ENCODE measurements around the gene MPZL2. TPM values are rescaled to one million over a fixed set of nuclear protein-coding genes. Genes with fewer than 3 reads are reported as not detected.

The MPZL2 gene
- total RNA-seq, 1 experiment from 2014 or later = 1.8 TPM

GRCh38 chr11:118214210-118214914 lies 49.7 kb downstream of the MPZL2 start:
- Histone ChIP-seq H3K4me1 (ENCODE audit: control insufficient read depth, insufficient read depth, low read length) (no peaks in the 10 kb centered on the region), H3K36me3 (ENCODE audit: control insufficient read depth, insufficient read depth, low read length) (no peaks in the 10 kb centered on the region), H3K27me3 (ENCODE audit: control insufficient read depth, insufficient read depth, low read length) (peaks cover 30% of the 10 kb centered on the region), H3K4me3 (ENCODE audit: low read depth in 2 of 2, low read length in 2 of 2) (no peak overlapping the region), H3K9me3 (ENCODE audit: control insufficient read depth, insufficient read depth, low read depth, low read length) (no peaks in the 10 kb centered on the region), H3K27ac (ENCODE audit: low read length) (no peak overlapping the region)
- ChIA-PET POLR2A (no interaction called here), CTCF (no interaction called here)
- DNase-seq (ENCODE audit: low read depth, low spot score) = no peak
- ATAC-seq = no peak
- TF ChIP-seq TCF7L2 (IDR thresholded peaks at IDR 0.05; ENCODE audit: low read depth, low read length) (no peak), SIN3A (IDR thresholded peaks at IDR 0.05; ENCODE audit: borderline replicate concordance, insufficient read depth, low read depth, low read length) (no peak), POLR2AphosphoS5 (IDR thresholded peaks at IDR 0.05; ENCODE audit: low read depth, low read length) (no peak)
- TF ChIP-seq, protein P1, sequence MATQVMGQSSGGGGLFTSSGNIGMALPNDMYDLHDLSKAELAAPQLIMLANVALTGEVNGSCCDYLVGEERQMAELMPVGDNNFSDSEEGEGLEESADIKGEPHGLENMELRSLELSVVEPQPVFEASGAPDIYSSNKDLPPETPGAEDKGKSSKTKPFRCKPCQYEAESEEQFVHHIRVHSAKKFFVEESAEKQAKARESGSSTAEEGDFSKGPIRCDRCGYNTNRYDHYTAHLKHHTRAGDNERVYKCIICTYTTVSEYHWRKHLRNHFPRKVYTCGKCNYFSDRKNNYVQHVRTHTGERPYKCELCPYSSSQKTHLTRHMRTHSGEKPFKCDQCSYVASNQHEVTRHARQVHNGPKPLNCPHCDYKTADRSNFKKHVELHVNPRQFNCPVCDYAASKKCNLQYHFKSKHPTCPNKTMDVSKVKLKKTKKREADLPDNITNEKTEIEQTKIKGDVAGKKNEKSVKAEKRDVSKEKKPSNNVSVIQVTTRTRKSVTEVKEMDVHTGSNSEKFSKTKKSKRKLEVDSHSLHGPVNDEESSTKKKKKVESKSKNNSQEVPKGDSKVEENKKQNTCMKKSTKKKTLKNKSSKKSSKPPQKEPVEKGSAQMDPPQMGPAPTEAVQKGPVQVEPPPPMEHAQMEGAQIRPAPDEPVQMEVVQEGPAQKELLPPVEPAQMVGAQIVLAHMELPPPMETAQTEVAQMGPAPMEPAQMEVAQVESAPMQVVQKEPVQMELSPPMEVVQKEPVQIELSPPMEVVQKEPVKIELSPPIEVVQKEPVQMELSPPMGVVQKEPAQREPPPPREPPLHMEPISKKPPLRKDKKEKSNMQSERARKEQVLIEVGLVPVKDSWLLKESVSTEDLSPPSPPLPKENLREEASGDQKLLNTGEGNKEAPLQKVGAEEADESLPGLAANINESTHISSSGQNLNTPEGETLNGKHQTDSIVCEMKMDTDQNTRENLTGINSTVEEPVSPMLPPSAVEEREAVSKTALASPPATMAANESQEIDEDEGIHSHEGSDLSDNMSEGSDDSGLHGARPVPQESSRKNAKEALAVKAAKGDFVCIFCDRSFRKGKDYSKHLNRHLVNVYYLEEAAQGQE (IDR thresholded peaks at IDR 0.05; ENCODE audit: insufficient read depth in 1 of 2, low read depth in 2 of 2, low read length in 1 of 2) = no peak
- TF ChIP-seq, protein P2, sequence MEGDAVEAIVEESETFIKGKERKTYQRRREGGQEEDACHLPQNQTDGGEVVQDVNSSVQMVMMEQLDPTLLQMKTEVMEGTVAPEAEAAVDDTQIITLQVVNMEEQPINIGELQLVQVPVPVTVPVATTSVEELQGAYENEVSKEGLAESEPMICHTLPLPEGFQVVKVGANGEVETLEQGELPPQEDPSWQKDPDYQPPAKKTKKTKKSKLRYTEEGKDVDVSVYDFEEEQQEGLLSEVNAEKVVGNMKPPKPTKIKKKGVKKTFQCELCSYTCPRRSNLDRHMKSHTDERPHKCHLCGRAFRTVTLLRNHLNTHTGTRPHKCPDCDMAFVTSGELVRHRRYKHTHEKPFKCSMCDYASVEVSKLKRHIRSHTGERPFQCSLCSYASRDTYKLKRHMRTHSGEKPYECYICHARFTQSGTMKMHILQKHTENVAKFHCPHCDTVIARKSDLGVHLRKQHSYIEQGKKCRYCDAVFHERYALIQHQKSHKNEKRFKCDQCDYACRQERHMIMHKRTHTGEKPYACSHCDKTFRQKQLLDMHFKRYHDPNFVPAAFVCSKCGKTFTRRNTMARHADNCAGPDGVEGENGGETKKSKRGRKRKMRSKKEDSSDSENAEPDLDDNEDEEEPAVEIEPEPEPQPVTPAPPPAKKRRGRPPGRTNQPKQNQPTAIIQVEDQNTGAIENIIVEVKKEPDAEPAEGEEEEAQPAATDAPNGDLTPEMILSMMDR (IDR thresholded peaks at IDR 0.05) = no peak
- intact Hi-C loops (cut with micrococcal nuclease; ENCODE audit: unreplicated experiment) (no loop called here), in situ Hi-C loops (cut with HindIII; ENCODE audit: low pct_unique_long_range_greater_than_20kb, low sequenced_read_pairs) (no loop called here)
- BruUV-seq (replicated peaks) = no TSS peak

DNA sequence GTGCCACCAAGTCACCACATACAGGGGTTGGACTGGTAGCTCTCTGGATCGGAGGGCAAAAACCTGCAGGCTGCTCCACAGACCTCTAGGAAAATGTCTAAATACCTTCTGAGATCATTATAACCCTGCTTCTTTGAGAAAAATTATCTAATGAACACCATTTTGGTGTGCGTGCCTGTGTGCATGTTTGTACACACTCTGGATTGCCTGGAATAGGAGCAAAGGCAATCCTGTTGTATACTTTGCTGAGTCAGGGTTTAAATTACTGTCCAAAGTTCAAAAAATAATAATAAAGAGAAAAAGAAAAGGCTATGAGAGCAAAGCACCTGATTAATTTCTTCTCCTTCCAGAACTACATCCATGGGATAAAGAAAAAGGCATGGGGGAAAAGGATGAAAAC lies 50.3 kb downstream of the MPZL2 start:
- Histone ChIP-seq H3K36me3 (ENCODE audit: control insufficient read depth, insufficient read depth, low read length) (no peaks in the 10 kb centered on the region), H3K4me1 (ENCODE audit: control insufficient read depth, insufficient read depth, low read length) (no peaks in the 10 kb centered on the region), H3K27me3 (ENCODE audit: control insufficient read depth, insufficient read depth, low read length) (peaks cover 36% of the 10 kb centered on the region), H3K9me3 (ENCODE audit: control insufficient read depth, insufficient read depth, low read depth, low read length) (no peaks in the 10 kb centered on the region), H3K4me3 (ENCODE audit: low read depth in 2 of 2, low read length in 2 of 2) (no peak overlapping the region), H3K27ac (ENCODE audit: low read length) (no peak overlapping the region)
- ChIA-PET POLR2A (no interaction called here), CTCF (no interaction called here)
- no peak for ATAC-seq
- no peak for TF ChIP-seq POLR2AphosphoS5 (IDR thresholded peaks at IDR 0.05; ENCODE audit: low read depth, low read length)
- TF ChIP-seq, protein P1 (IDR thresholded peaks at IDR 0.05; ENCODE audit: insufficient read depth in 1 of 2, low read depth in 2 of 2, low read length in 1 of 2) = no peak
- TF ChIP-seq, protein P2 (IDR thresholded peaks at IDR 0.05) = no peak
- TF ChIP-seq SIN3A (IDR thresholded peaks at IDR 0.05; ENCODE audit: borderline replicate concordance, insufficient read depth, low read depth, low read length) = no peak
- no peak for TF ChIP-seq TCF7L2 (IDR thresholded peaks at IDR 0.05; ENCODE audit: low read depth, low read length)
- no peak for DNase-seq (ENCODE audit: low read depth, low spot score)
- BruUV-seq (replicated peaks) = no TSS peak
- intact Hi-C loops (cut with micrococcal nuclease; ENCODE audit: unreplicated experiment) = no loop called here
- in situ Hi-C loops (cut with HindIII; ENCODE audit: low pct_unique_long_range_greater_than_20kb, low sequenced_read_pairs) = no loop called here

Data from Panc1 (cell line).